Measurements from ENCODE around the gene TMEM131.

GRCh38 chr2:98027538-98027937 is 31.8 kb upstream of the TMEM131 start:
- TF ChIP-seq CTCF (IDR thresholded peaks at IDR 0.05; ENCODE audit: control extremely low read depth in 1 of 3, insufficient read depth in 1 of 3, low read depth in 1 of 3, low read length in 3 of 3) (no peak), GABPA (IDR thresholded peaks at IDR 0.05; ENCODE audit: borderline replicate concordance, insufficient read depth, low read length) (no peak), HDAC2 (IDR thresholded peaks at IDR 0.05; ENCODE audit: borderline replicate concordance in 1 of 2, low read depth in 2 of 2, low read length in 2 of 2) (no peak), MAFK (IDR thresholded peaks at IDR 0.05; ENCODE audit: low read depth, low read length) (no peak), RAD21 (IDR thresholded peaks at IDR 0.05 in 1 of 2, conservative IDR thresholded peaks at IDR 0.05 in 1 of 2; ENCODE audit: low read depth in 2 of 2, low read length in 2 of 2) (no peak), SUZ12 (IDR thresholded peaks at IDR 0.05; ENCODE audit: low read length) (no peak), EP300 (IDR thresholded peaks at IDR 0.05; ENCODE audit: borderline replicate concordance in 1 of 2, low read depth in 2 of 2, low read length in 2 of 2) (no peak), EZH2 (IDR thresholded peaks at IDR 0.05; ENCODE audit: low read depth, low read length, severe bottlenecking) (no peak), SIX5 (IDR thresholded peaks at IDR 0.05; ENCODE audit: low read depth, low read length) (no peak), CHD2 (IDR thresholded peaks at IDR 0.05; ENCODE audit: low read length) (no peak), KDM1A (IDR thresholded peaks at IDR 0.05; ENCODE audit: borderline replicate concordance, low read length) (no peak), POLR2A (IDR thresholded peaks at IDR 0.05; ENCODE audit: control extremely low read depth in 1 of 2, low read depth in 2 of 2, low read length in 2 of 2) (no peak)

Data from H1 (cell line).